NCI-H1105 treated with DMSO at 0.1 percent for 48 hours (cell line): ENCODE data around the gene ZNF324B.
"Not testable (repeated sequence)": the region's sequence is repeated elsewhere in the genome, so short reads cannot be mapped to it uniquely, and the experiment has no call there.

Experiments used
- DNase-seq: peaks from one replicate; lab custom pipeline; 2025; lab: John Stamatoyannopoulos, UW

The ZNF324B gene

GRCh38 chr19:58455306-58455705 is 3.9 kb downstream of the ZNF324B start:
- DNase-seq = no peak

DNA sequence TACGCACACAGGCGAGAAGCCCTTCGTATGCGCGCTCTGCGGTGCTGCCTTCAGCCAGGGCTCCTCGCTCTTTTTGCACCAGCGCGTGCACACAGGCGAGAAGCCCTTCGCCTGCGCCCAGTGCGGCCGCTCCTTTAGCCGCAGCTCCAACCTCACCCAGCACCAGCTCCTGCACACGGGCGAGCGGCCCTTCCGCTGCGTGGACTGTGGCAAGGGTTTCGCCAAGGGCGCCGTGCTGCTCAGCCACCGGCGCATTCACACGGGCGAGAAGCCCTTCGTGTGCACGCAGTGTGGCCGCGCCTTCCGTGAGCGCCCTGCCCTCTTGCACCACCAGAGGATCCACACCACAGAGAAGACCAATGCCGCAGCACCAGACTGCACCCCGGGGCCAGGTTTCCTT is 4.7 kb downstream of the ZNF324B start:
- DNase-seq = no peak

- DNase-seq = no peak
Observed at GRCh38 chr19:58460039-58460438, 8.6 kb downstream of the ZNF324B start.

GRCh38 chr19:58466089-58466759 is 14.8 kb downstream of the ZNF324B start:
- no peak for DNase-seq

GRCh38 chr19:58466760-58467589 is 15.6 kb downstream of the ZNF324B start, which contains the start of gene ZNF324:
Gene ZNF324 (plus strand): TSS chr19:58467080. CDS start chr19:58469186, 2,106 bp downstream.
- peak; percentile 93 for DNase-seq

GRCh38 chr19:58468216-58468839 is 16.9 kb downstream of the ZNF324B start:
- DNase-seq = no peak

- DNase-seq = no peak
Observed at GRCh38 chr19:58469241-58470013, 18.0 kb downstream of the ZNF324B start.

DNA sequence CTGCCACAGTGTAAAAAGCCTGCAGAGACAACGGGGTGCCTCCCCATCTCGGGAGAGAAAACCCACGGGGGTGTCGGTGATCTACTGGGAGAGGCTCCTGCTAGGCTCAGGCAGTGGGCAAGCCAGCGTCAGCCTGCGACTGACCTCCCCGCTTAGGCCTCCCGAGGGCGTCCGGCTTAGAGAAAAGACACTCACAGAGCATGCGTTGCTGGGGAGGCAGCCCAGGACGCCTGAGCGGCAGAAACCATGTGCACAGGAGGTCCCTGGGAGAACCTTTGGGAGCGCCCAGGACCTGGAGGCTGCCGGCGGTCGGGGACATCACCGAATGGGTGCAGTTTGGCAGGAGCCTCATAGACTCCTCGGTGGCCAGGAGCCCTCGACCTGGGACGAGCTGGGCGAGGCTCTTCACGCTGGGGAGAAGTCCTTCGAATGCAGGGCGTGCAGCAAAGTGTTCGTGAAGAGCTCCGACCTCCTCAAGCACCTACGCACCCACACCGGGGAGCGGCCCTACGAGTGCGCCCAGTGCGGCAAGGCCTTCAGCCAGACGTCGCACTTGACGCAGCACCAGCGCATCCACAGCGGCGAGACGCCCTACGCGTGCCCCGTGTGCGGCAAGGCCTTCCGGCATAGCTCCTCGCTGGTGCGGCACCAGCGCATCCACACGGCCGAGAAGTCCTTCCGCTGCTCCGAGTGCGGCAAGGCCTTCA is 19.6 kb downstream of the ZNF324B start:
- not testable (repeated sequence) for DNase-seq

DNA sequence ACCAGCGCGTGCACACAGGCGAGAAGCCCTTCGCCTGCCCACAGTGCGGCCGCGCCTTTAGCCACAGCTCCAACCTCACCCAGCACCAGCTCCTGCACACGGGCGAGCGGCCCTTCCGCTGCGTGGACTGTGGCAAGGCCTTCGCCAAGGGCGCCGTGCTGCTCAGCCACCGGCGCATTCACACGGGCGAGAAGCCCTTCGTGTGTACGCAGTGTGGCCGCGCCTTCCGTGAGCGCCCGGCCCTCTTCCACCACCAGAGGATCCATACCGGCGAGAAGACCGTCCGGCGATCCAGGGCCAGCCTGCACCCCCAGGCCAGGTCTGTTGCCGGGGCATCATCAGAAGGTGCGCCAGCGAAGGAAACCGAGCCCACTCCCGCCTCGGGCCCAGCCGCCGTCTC is 20.3 kb downstream of the ZNF324B start:
- no peak for DNase-seq

DNA sequence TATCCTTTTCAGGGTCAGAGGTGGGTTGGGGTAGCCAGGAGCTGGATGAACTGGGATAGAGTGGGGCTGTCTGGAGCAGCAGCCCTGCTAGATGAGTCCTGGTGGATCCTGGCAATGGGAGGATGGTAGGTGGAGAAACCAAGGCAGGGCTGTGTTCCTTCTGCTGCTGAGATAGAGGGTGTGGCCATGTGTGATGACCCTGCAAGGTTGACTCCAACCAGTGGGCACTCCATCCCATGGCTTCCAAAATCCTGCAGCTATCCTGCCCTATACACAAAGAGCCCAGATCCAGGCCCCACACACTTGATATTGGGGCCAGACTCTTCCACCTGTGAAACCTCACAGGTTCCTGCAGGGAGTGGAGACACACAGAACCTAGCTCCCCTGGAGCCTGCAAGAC is 22.4 kb downstream of the ZNF324B start:
- no peak for DNase-seq

GRCh38 chr19:58474291-58474996 is 23.0 kb downstream of the ZNF324B start:
- DNase-seq = no peak

DNA sequence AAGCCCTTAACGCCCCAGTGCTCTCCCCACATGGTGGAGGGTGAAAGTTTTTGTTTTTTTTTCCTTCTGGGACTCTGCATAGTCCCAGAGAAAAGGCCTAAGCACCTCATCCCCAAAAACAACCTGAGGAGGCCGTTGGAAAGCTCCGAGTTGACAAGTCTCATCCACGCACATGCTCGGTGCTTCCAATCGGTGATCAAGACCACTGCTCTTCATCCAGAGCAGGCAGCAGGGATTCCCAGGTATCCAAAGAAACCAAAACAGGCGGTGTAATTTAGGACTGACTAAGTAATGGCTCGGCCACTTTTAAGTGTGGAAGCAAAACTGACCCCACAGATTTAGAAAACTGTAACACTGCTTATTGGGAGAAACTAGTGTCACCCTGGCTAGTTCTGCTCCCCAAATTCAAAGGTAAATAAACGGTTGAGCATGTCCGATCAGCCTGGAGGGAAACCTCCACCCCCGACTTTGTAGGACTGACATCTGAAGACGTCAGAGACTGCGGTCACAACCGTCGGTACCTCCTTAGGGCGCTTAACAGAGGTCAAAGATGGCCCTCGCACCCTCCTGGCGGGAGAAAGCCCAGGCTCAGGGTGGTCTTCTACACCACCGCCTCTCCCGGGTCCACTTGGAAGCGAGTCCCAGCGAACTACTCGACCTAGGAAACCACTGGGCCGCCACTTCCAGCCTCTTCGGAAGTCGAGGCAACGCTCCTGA is 23.7 kb downstream of the ZNF324B start:
- no peak for DNase-seq

DNA sequence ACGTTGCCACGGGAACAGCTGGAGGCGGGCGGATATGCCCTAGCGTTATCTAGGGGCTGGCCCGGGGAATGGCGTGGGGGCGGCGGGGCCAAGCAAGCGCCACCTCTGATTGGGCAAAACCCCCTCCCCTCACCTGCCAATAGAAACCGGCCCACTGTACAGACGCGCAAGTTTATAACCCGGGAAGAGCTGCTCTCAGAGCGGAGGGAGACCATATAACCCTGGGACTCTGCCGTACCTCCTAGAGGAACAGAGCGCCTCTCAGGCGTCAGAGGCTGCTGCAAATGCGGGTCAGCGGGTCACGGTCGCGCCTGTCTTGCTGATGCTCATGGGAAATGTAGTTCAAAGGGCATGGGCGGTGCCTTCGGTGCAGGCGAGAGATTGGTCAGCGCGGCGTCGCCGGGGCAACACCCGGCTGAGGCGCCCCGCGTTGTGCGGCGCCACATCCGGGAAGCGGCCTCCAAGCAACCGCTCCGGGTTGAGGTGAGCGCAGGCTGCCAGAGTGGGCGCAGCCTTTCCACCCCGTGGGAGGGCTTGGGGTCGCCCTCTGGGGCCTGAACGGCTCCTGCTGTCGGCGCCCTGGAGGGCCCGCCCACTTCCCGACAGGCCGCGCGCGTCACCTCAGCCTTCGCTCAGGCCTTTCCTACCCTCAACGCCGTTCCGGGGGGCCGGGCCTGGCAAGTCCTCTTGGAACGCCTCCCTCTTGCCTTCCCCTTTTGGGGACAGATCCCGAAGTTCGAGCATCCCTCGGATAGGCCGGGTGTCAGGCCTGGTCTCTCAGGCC is 24.5 kb downstream of the ZNF324B start, which contains the start of gene ZNF446:
Gene ZNF446, plus strand, starts transcription at position 639 of the 784 bp plus-strand sequence. CDS start 867 bp downstream, outside the sequence.
- DNase-seq = peak; percentile 92

- DNase-seq = peak; percentile 1
Observed at GRCh38 chr19:58476498-58477015, 25.1 kb downstream of the ZNF324B start.

DNA sequence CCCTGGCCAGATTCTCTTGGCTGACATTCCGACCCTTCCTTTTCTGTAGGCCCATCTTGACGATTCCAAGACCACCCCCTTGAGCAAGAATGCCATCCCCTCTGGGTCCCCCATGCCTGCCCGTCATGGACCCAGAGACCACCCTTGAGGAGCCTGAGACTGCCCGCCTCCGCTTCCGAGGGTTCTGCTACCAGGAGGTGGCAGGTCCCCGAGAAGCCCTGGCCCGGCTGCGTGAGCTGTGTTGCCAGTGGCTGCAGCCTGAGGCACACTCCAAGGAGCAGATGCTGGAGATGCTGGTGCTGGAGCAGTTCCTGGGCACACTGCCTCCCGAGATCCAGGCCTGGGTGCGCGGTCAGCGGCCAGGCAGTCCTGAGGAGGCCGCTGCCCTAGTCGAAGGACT is 25.7 kb downstream of the ZNF324B start:
- no peak for DNase-seq

DNA sequence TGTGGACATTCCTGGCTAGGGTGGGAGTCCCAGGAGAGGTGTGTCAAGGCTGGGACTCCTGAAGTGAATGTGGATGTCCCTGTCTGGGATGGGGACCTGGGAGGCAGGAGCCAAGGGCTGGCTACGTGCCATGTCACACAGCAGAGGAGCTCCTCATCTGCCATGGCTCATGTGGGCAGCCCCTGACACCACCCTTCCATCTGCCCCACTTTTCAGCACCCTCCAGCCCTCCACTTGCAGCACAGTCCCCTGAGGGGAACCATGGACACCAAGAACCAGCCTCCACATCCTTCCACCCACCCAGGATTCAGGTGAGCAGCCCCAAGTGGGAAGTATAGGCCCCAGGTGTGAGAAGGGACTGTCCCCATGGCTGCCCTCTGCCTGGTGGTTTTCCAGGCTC is 26.4 kb downstream of the ZNF324B start:
- DNase-seq = no peak

DNA sequence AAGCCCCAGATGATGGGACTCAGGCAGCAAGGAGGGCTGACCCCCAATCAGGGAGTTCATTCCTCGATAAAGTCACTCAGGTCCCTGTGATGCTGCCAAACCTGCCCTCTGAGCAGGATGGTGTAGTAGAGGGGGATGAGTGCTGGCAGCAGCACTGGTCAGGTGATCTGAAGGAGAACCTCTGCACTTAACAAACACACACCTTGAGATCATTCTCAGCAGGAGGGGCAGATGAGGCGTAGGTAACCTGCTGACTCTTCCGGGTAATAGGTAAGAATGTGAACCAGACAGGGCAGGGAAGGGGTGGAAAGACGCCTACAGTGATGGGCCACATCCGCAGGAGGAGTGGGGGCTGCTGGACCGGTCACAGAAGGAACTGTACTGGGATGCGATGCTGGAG is 27.9 kb downstream of the ZNF324B start:
- DNase-seq = no peak

DNA sequence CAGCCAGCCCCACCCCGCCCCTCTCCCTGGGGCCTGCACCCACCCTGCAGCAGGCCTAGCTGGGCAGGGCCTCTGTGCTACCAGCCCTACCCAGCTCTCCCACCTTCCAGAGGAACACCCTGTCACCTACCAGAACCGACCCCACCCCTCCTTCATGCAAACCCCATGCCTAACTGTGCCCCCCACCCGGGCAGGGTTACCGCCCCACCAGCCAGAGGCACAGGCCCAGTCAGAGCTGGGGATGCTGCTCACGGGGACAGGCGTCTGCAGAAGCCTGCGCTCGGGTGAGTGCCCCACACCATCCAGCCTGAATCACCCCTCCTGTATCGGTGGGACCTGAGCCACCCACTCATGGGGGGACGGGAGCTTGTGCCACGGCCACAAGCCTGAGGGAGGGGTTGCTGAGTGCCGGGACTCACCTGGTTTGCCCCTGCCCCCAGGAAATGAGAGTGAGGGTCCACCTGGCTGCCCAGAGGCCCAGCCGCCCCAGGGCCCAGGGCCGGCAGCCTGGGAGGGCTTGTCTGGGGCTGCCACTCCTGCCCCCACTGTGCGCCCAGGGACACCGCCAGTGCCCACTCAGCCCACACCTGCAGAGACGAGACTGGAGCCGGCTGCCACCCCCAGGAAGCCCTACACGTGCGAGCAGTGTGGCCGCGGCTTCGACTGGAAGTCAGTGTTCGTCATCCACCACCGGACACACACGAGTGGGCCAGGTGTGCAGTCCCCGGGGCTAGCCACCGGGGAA is 28.5 kb downstream of the ZNF324B start:
- no peak for DNase-seq
